HG02623 (cell line): ENCODE results near the gene COL21A1.

ENCODE experiments used
- ATAC-seq: cut with Tn5 transposase; IDR thresholded peaks from one replicate; pipeline ENCODE4 v1.9.1; 2021; ENCODE audit warnings: moderate library complexity; ENCODE audit not compliant: unreplicated experiment

COL21A1 gene

DNA sequence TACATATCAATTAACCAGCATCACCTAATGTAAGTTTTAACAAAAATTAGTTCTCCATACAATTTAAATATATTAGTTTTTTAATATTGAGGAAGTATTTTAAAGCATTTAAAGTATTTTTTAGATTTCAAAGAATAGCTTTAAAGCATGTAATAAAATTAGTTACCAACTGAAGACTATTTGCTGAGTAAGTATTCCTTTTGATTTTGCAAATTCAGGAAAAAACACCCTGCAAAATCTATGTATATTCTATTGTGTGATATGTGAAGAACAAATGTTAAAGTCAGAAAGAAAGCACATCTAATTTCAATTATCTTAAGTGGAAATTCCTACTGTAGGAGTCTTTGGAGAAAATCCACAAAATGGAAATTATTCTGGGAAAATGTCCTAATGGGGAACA lies 107.3 kb downstream of the COL21A1 start:
- no peak for ATAC-seq

DNA sequence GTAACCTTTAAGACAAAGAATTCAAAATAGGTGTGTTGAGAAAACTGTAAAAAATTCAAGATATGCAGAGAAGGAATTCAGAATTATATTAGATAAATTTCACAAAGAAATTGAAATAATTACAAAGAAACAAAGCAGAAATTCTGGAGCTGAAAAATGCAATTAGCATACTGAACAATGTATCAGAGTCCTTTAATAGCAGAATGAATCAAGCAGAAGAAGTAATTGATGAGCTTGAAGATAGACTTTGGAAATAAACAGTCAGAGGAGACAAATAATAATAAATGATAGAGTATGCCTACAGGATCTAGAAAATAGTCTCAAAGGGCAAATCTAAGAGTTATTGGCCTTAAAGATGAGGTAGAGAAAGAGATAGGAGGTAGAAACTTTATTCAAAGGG lies 131.7 kb downstream of the COL21A1 start:
- ATAC-seq = no peak

GRCh38 chr6:56109149-56109548 lies 138.2 kb downstream of the COL21A1 start:
- ATAC-seq = no peak

- ATAC-seq = no peak
Measured at GRCh38 chr6:56106231-56106630, 141.1 kb downstream of the COL21A1 start.

- ATAC-seq = no peak
Measured at GRCh38 chr6:56104591-56104990, 142.8 kb downstream of the COL21A1 start.

GRCh38 chr6:56102216-56102615 lies 145.2 kb downstream of the COL21A1 start:
- no peak for ATAC-seq

DNA sequence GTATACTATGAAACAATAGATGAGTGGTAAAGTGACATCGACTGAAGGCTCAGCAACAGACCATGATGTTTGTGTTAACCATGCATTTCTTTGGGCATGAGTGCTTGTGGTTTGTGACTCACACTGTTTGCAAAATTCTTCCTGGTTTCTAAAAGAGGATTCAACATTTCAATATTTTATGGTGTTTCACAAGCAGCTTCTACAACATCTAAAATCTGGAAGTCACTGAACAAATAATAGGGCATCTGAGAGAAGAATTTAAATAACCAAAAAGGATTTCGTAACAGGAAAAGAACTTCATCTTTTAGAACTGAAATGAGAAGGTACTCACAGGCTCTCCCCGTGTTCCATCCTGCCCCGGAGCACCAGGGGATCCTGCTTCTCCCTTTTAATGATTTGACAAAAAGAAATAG lies 146.2 kb downstream of the COL21A1 start:
- ATAC-seq = no peak

DNA sequence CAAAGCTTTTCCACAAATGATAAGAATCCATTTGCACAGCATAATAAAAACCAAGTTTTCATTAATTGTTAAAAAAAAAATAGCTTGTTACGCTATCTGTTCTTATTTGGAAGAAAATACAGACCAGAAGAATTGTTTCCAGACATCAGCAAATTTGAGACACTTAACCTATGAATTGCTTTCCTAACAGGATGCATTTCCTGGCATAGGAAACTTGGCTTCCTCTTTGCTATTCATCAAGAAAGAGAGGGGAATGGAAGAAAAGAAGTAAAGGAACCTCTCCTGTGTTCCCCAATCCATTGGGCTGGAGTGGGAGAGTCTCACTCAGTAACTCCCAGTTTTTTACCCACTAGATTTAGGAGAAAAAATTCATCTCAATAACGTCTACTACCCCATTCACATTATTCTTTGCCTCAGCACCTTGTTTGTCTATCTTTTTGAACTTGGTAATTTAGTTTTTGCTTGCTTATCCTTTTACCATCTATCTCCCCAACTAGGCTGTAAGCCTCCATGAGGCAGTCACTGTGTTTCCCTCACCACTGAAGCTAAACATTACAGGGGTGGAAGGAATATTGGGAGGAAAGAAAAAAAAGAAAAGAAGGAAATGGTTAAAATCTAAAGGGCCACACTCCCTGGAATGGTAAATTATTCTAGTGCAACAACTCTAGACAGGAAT lies 150.3 kb downstream of the COL21A1 start:
- no peak for ATAC-seq

GRCh38 chr6:56096541-56096940 lies 150.8 kb downstream of the COL21A1 start:
- ATAC-seq = no peak

GRCh38 chr6:56093776-56094175 lies 153.6 kb downstream of the COL21A1 start:
- no peak for ATAC-seq

DNA sequence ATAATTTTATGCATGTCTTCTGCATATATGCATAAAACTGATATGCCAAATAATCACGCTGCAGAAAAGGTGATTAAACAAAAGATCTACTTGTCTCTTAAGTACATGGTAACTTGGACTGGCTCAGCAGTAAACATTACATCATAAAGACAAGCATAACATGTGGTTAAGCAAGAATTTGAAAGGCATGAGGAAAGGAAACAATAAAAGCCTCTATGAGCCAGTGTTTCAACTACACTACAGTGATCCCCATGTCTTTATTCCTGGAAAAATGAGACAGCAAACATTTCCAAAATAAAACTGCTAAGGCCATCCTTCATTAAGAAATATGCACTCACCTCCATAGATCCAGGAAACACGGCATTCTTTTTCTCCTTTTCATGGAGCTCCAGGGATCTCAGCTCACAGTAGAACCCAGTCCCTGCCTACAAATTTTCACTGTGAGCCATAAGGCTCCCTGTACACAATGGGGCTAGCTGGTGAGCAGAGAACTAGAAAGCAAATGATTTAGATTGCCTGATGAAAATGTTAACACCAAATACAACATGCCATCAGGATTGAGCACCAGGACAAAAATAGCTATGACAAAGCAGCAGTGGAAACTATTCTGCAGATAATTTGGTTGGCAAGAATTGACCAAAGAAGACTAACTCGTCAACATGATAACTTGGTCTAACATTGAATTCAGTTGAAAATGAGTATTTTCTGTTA lies 156.1 kb downstream of the COL21A1 start:
- no peak for ATAC-seq

- ATAC-seq = no peak
Measured at GRCh38 chr6:56088641-56089040, 158.7 kb downstream of the COL21A1 start.

- ATAC-seq = no peak
Measured at GRCh38 chr6:56087421-56087820, 160.0 kb downstream of the COL21A1 start.

DNA sequence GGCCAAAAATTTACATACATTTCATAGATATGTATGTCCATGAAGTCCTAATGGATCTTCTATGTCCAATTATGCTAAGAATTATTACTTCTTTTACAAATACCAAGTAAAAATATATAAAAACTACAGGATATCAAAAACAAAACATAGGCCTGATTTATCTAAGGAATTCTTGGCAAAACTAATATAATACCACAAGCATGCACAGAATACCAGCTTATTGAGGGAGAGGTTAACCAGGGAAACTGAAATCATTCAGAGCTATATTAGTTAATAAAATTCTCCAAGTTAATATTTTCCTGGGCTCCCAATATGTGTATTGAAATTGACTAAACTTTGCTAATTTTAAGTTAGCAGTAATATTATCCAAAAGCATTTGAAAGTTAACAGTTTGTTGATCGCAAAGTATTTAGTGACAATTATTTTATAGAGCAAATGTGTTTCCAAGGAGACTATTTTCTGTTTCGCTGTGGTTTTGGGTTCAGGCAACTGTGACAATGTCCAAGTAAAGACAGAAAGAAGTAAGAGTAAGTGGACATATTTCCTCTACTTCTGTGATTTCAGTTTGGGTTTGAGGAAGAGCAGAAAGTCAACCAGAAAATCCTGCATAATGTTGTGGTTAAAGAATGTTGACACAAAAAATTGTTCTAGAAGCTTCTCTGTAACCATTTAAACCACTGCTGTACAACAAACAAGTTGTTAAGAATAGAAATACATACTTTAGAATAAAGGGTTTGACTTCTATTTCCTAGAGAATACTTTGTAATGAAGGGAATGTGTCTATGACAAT lies 167.4 kb downstream of the COL21A1 start:
- ATAC-seq = no peak

GRCh38 chr6:56076033-56076432 lies 171.3 kb downstream of the COL21A1 start:
- no peak for ATAC-seq

DNA sequence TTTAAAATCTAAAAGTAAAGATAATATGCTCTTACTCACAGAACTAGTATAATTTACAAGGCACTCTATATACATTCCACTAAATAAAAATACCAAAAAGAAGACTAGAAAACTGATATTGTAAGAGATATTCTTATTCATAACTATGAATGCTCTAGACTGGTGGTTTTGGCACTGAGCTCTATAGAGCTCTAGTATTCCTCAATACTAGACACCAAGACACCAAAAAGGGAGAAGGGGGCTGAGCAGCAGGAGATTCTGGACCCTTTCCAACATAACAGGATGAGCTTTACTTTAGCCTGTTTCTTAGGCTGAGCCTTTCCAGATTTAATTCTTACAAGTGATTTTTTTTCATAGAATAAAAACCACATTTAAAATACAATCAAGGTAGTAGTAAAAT lies 173.6 kb downstream of the COL21A1 start:
- no peak for ATAC-seq

GRCh38 chr6:56073315-56073714 lies 174.1 kb downstream of the COL21A1 start:
- no peak for ATAC-seq

GRCh38 chr6:56072856-56073255 lies 174.5 kb downstream of the COL21A1 start:
- no peak for ATAC-seq

DNA sequence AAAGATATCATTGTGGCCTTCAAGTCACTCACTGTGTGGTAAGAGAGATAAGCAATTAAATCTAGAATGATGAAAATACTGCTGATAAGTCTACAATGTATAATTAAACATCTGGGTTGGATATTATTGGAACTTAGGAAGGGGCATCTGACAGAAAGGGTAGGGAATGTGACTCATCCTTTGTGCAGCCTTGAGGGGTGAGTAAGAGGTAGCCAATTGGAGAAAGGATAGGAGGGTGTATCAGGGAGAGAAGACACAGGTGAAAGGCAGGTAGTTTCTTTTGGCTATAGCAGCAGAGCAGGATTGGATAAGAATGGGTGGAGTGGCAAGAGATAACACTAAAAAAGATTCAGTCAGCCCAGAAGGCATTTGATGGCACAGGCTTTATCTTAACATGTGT lies 182.0 kb downstream of the COL21A1 start:
- ATAC-seq = no peak

- ATAC-seq = no peak
Measured at GRCh38 chr6:56062836-56063235, 184.5 kb downstream of the COL21A1 start.

DNA sequence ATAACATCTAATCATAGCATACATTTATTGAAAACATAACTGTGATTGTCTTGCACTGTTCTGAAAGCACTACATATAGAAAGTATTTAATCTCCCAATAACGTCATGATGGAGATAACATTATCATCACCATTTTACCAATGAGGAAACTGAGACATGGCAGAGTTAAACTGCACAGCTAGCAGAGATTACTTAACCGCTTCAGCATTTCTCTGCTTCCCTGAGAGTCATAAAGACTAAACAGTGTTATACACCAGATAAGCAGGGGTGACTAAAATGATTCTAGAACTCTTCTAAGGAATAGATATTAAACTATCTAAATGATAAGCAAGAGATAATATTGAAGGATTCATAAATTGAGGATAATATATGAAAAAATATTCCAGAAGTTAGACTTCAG lies 188.7 kb downstream of the COL21A1 start:
- ATAC-seq = no peak
